Stimulated activated CD8-positive, alpha-beta memory T cell treated with anti-CD3 and anti-CD28 coated beads, Interleukin-15, amount 100 ng/mL, for 24 hours (primary cell): ENCODE data around the gene PDCD2L.
"Not testable (repeated sequence)": the region's sequence is repeated elsewhere in the genome, so short reads cannot be mapped to it uniquely, and the experiment has no call there.

ENCODE experiments used
- DNase-seq: peaks from one replicate; pipeline ENCODE4 v3.0.0-alpha.2; 2020; ENCODE audit warnings: low read depth

Gene PDCD2L

DNA sequence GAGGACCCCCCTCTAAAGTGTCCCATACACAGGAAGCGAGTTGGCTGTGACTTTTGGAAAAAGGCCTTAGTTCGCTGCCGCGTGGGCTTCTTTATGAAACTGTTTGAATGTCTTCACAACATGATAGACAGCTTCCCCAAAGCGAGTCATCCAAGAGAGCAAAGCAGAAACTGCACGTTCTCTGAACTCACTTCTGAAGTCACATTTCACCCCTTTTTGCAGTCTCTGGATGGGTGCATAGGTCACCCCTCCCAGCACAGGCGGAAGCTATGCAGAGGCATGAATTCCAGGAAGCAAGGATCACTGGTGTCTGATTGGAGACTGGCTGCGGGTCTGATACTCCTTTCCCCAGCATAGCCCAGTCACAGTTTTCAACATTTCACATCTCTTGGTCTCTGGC lies 28.6 kb upstream of the PDCD2L start:
- no peak for DNase-seq

DNA sequence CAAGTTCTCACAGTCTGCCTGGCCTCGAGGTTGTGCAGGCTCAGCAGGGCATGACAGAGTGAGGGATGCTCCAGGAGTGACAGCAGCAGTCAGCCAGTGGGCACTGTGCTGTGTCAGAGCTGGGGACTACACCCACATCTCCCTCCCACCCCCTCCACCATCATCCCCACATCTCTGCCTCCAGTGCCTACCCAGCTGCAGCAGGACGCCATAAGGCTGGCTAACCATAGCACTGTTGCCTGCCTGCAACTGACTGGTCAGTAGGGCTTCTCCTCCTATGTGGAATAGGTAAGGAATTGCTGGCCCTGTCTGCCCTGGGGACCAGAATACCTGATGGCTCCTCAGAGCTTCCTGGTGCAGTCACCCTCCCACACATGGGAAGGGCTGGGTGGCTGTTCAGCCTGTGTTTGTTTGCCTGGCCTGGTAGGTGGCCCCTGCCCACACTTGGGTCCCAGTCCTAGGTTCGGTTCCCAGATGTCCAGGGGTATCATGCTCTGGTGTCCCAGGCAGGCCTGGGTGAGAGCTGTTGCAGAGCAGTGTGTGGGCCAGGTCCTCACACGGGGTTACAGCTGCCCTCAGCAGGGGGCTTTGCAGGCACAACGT lies 23.5 kb upstream of the PDCD2L start:
- DNase-seq = no peak

DNA sequence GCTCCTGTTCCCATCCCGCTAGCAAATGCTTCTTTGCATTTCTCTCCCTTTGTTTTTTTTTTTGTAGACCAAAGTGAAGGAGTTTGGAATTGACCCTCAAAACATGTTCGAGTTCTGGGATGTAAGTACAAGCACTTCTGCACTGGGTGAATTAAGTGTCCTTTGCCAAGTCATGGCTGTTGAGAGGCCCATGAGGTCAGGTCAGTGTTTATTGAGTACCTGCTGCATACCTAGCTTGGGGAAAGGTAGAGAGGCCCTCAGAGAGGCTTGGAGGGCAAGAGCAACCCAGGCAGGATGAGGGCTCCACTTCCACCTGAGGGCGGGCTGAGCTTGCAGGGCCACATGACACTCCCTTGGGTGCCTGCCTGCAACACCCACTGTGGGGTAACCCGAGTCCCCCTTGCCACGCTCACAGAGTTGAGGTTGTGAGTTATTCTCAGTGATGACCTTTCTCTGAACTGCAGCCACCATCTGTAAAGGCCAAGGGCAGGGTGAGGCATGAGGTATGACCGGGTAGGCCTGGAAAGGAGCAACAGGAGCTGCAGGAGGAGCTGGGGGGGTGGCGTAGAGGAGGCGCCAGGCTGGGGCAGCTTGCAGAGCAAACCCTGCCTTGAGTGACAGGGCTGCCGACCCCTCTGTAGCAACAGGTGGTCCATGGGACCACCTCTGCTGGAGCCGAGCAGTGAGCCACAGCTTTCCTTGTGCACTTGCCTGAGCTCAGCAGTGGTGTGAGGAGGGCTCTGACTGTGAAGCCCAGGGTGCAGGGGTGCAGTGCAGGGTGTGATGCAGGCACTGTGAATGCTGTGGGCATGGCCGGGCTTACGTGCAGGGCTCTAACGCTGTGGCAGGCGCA lies 22.6 kb upstream of the PDCD2L start:
- DNase-seq = no peak

DNA sequence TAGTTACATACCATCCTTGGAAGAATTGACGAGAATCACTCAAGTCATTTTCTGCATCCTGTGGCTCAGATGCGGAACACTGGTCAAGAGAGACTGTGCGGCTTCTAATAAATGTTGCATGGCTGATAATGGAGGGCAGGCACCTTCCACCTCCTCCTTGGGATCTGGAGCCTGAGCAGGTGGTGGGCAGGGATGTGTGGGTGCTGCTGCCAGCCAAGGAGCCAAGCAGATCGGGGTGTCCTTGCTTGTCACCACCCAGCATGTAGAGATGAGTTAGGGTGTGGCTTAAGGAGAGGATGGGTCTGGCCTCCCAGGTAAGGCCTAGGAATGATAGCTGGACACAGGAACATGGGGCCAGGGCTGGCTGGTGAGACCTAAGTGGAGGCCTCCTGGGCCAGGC lies 21.7 kb upstream of the PDCD2L start:
- DNase-seq = no peak

DNA sequence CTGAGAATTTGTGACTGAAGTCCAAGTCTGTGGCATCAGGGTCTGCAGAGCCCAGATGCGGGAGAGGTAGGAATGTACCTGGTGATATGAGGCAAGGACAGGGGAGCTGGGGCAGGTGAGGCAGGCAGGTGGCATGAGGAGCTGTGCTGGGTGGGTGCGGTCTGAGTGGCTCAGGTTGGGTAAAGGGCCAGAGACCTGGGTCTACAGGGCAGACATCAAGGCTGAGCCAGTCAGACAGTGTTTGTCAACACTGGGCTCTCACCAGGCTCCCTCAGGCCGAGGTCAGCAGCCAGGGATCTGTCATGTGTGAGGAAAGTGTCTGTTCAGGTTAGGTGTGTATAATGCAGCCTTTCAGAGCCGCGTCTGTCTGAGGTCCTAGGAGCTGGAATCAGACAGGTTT lies 20.6 kb upstream of the PDCD2L start:
- no peak for DNase-seq

DNA sequence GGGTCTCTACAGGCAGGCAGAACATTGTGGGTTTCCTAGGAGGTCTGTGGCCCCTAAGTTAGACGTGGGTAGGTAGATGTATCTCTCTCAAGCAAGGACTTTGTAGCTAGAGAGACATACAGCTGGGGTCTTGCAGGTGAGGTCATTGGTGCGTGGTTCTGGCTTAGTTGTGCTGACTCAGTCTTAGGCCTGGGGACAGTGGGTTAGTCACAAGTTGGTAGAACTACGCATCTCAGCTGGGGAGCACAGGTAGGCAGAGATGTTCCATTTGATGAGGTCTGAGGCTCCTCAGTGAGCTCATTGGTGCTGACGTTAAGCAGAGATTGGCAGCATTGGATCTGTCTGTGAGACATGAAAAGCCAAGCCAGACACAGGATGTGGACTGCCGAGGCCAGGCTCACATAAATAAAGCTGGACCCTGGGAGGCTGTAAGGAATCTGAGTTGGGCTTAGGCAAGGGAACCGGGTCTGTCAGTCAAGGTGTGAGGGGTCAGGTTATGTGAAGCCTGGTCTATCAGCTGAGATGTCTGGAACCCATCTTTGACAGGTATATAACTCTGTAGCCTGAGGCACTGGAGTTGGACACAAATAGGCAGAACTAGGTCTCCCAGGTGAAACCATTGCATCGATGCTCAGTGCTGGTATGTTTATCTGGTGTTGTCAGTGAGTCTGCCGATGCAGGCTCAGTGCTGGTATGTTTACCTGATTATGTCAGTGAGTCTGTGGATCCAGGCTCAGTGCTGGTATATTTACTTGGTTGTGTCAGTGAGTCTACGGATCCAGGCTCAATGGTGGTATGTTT lies 17.4 kb upstream of the PDCD2L start:
- no peak for DNase-seq

DNA sequence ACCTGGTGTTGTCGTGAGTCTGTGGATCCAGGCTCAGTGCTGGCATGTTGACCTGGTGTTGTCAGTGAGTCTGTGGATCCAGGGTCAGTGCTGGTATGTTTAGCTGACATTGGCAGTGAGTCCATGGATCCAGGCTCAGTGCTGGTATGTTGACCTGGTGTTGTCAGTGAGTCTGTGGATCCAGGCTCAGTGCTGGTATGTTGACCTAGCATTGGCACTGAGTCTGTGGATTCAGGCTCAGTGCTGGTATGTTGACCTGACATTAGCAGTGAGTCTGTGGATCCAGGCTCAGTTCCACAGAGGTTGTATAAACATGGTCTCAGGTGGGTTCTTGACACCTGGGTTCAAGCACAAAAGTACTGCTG lies 16.8 kb upstream of the PDCD2L start:
- no peak for DNase-seq

DNA sequence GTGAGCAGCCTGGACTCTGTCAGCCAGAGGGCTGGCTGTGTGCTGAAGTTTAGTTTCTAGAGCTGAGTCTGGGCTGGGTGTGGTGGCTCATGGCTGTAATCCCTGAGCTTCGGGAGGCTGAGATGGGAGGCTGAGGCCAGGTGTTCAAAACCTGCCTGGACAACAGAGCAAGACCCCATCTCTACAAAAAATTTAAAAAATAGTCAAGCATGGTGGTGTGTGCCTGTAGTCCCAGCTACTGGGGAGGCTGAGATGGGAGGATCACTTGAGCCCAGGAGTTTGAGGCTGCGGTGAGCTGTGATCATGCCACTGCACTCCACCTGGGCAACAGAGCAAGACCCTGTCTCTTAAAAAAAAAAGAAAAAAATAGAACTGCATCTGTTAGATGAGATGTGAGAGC lies 15.5 kb upstream of the PDCD2L start:
- DNase-seq = not testable (repeated sequence)

DNA sequence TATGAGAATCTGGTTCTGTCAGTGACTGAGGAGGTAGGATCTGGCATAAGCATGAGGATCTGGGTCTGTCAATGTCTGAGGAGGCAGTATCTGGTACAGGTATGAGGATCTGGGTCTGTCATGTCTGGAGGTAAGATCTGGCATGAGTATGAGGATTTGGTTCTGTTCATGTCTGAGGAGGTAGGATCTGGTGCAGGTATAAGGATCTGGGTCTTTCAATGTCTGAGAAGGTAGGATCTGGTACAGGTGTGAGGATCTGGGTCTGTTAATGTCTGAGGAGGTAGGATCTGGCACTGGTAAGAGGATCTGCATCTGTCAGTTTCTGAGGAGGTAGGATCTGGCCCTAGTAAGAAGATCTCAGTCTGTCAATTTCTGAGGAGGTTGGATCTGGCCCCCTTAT lies 12.4 kb upstream of the PDCD2L start:
- no peak for DNase-seq

DNA sequence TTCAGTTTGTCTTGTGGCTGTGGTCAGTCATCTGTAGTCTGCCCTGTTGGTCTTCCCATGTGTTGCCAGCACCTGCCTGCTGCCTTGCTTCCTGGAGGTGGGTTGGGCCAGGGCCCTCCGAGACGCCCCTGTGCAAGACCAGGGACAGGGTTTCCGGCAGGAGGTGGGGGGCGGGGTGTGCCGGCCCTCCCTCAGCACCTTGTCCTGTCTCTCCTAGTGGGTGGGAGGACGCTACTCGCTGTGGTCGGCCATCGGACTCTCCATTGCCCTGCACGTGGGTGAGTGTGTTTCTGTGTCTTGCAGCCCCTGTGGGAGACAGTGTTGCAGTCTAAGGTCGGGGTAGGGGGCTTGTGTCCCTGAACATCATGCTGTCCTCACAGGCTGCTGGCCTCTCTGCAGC lies 11.2 kb upstream of the PDCD2L start:
- DNase-seq = no peak

DNA sequence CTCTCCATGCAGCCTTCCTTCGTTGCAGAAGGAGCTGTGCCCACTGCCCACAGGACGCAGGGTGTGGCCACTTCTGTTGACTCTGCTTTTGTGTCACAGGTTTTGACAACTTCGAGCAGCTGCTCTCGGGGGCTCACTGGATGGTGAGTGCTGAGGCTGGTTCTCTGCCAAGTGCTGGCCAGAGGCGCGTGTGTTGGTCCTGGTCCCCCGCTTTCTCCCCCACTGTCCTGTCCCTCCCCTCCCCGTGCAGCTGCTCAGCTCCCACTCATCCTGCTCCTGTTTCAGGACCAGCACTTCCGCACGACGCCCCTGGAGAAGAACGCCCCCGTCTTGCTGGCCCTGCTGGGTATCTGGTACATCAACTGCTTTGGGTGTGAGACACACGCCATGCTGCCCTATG lies 10.6 kb upstream of the PDCD2L start:
- no peak for DNase-seq

DNA sequence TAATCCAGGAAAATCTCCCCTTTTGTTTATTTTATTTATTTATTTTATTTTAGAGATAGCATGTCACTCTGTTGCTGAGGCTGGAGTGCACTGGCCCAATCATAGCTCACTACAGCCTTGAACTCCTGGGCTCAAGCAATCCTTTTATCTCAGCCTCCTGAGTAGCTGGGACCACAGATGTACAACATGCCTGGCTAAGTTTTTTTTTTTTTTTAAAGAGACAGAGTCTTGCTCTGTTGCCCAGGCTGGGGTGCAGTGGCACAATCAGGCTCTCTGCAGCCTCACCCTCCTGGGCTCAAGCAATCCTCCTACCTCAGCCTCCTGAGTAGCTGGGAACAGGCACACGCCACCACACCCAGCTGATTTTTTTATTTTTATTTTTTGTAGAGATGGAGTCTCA lies 6.3 kb upstream of the PDCD2L start:
- no peak for DNase-seq

DNA sequence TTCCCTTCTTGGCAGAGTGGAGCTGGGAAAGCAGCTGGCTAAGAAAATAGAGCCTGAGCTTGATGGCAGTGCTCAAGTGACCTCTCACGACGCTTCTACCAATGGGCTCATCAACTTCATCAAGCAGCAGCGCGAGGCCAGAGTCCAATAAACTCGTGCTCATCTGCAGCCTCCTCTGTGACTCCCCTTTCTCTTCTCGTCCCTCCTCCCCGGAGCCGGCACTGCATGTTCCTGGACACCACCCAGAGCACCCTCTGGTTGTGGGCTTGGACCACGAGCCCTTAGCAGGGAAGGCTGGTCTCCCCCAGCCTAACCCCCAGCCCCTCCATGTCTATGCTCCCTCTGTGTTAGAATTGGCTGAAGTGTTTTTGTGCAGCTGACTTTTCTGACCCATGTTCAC lies 4.3 kb upstream of the PDCD2L start:
- no peak for DNase-seq

DNA sequence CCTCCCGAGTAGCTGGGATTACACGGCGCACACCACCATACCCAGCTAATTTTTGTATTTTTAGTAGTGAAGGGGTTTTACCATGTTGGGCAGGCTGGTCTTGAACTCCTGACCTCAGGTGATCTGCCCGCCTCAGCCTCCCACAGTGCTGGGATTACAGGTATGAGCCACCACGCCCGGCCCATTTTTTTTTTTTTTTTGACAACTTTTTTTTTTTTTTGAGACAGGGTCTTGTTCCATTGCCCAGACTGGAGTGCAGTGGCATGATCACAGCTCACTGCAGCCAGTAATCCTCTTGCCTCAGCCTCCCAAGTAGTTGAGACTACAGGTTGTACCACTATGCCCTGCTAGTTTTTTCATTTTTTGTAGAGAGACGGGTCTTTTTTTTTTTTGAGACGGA lies 3.4 kb upstream of the PDCD2L start:
- not testable (repeated sequence) for DNase-seq

DNA sequence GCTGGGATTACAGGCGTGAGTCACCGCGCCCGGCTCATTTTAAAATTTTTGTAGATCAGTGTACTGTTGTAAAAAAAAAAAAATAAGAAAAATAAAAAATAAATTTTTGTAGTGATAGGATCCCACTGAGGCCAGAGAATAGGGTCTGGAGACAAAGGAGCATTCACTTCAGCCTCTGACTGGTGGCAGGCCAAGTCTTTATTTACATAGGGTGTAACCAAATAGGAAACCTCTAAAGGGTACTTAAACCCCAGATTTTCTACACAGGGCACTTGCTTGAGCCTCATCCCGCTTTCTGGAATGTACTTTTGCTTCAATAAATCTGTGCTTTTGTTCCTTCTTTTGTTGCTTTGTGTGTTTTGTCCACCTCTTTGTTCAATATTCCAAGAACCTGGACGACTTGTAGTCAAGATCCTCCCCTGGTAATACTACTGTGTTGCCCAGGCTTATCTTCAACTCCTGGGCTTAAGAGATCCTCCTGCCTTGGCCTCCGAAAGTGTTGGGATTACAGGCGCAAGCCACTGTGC lies 2.1 kb upstream of the PDCD2L start:
- DNase-seq = no peak

DNA sequence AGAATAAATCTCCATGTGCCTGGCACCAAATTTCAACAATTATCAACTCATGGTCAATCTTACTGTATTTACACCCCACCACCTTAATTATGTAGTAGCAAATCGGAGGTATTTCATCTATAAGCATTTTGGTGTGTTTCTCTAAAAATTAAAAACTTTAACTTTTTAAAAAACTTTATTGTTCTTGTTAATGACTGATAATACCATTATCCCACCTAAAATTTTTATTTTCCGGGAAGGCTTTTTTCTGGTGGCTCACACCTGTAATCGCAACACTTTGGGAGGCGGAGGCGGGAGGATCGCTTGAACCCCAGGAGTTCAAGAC lies 453 bp upstream of the PDCD2L start:
- no peak for DNase-seq

DNA sequence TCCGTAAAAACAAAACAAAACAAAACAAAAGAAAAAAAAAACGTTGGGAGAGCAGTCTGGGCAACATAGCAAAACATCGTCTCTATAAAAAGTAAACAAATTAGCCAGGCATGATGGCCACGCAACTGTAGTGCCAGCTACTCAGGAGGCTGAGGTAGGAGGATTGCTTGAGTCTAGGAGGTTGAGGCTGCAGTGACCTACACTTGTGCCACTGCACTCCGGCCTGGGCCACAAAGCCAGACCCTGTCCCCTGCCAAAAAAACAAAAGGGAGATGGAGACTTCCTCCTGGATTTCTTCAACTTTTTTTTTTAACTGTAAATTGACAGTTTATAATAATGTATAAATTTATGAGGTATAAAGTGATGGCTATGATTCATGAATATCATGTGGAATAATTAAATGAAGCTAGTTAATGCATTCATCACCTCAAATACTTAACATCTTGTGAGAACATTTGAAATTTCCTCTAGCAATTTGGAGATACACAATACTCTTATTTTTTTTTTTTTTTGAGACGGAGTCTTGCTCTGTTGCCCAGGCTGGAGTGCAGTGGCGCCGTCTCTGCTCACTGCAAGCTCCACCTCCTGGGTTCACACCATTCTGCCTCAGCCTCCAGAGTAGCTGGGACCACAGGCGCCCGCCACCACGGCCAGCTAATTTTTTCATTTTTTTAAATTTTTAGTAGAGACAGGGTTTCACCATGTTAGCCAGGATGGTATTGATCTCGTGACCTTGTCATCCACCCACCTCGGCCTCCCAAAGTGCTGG lies 1.9 kb downstream of the PDCD2L start:
- no peak for DNase-seq

DNA sequence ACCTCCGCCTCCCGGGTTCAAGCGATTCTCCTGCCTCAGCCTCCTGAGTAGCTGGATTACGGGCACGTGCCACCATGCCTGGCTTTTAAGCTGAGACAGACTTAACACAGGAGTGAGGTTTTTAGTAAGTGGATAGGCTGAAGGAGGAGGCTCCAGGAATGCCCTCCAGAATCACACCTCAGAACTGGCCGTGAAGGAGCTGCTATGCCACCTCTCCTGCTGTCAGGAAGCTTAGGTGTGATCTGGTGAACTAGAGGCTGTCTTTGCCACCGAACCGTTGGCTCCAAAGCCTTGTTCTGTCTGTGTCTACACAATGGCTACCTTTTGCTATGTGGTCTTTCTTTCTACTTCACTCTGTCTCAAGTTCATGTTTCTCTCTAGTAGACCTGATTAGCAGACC lies 4.2 kb downstream of the PDCD2L start:
- no peak for DNase-seq

DNA sequence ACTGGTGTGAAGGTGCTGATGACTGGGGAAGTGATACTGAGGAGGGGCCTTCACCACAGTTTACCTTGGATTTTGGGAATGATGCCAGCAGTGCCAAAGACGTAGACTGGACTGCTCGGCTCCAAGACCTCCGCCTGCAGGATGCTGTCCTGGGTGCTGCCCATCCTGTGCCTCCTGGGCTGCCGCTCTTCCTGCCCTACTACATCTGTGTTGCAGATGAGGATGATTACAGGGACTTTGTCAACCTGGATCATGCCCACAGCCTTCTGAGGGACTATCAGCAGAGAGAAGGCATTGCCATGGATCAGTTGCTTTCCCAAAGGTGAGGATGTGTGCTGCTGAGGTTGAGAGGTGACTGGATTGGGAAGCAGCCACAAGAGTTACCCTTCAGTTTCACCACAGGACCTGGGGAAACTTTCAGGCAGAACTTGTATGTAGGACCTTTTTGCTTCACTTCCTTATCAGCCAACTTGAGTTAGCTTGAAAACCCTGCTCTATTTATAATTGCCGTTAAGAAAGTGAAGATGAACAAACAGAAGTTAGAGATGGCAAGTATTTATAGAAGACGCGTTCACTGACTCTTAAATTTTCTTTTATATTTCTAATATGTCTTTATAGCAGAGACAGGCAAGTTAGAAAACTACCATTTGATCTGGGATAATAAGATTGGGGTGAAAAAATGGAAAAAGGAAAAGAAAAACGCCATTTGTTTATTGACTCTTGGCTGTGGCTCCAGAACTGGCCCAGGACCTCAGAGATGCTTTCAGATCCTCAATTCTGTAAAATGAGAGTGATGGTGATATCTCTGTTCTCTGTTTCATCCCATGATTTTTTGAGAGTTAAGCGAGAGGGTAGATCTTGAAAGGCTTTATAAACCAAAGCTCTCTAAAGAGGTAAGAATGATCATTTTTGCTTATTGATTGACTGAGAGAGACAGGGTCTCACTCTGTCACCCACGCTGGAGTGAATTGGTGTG lies 5.3 kb downstream of the PDCD2L start:
- no peak for DNase-seq

DNA sequence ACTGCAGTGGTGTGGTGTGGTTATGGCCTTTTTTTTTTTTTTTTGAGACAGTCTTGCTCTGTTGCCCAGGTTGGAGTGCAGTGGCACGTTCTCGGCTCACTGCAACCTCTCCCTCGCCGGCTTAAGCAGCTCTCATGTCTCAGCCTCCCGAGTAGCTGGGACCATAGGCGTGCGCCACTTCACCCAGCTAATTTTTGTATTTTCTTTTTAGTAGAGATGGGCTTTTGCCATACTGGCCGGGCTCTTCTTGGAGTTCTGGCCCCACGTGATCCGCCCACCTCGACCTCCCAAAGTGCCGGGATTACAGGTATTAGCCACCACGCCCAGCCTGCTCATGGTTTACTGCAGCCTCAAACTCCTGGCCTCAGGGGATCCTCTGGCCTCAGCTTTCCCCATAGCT lies 7.0 kb downstream of the PDCD2L start:
- DNase-seq = no peak

DNA sequence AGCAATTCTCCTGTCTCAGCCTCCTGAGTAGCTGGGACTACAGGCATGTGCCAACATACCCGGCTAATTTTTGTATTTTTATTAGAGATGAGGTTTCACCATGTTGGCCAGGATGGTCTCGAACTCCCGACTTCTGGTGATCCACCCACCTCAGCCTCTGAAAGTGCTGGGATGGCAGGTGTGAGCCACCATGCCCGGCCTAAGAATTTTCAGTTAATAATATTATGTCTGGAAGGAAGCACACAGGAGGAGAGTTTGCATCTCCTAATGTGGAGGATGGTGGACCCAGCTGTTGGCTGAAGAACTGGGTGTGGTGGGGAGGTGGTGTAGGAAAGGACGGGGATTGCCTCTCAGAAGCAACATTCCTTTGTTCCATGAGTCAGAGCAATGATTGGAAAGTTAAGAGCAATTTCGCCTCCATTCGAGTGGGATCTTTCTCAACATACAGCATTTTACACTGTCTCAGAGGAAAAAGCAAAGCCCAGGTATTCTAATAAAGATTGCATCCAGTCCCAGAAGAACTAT lies 11.9 kb downstream of the PDCD2L start:
- DNase-seq = no peak
